ENCODE measurements around the gene LAMA4.
"Not testable (repeated sequence)": the region's sequence is repeated elsewhere in the genome, so short reads cannot be mapped to it uniquely, and the experiment has no call there.

The LAMA4 gene

GRCh38 chr6:112210852-112211251, 43.5 kb downstream of the LAMA4 start:
- no peak for DNase-seq (ENCODE audit: low read depth in 2 of 2)

- DNase-seq (ENCODE audit: low read depth in 2 of 2), result no peak
Observed at GRCh38 chr6:112209131-112209530, 45.2 kb downstream of the LAMA4 start.

- no peak for DNase-seq (ENCODE audit: low read depth in 2 of 2)
Observed at GRCh38 chr6:112207776-112208175, 46.6 kb downstream of the LAMA4 start.

GRCh38 chr6:112207131-112207530, 47.2 kb downstream of the LAMA4 start:
- no peak for DNase-seq (ENCODE audit: low read depth in 2 of 2)

GRCh38 chr6:112206110-112206458, 48.3 kb downstream of the LAMA4 start:
- no peak for DNase-seq (ENCODE audit: low read depth in 2 of 2)

GRCh38 chr6:112205427-112206109, 48.8 kb downstream of the LAMA4 start:
- no peak for DNase-seq (ENCODE audit: low read depth in 2 of 2)

GRCh38 chr6:112204350-112204706, 50.0 kb downstream of the LAMA4 start:
- no peak for DNase-seq (ENCODE audit: low read depth in 2 of 2)

GRCh38 chr6:112203577-112204349, 50.6 kb downstream of the LAMA4 start:
- DNase-seq (ENCODE audit: low read depth in 2 of 2), result no peak

GRCh38 chr6:112202639-112203341, 51.6 kb downstream of the LAMA4 start:
- DNase-seq (ENCODE audit: low read depth in 2 of 2), result no peak

GRCh38 chr6:112200185-112200914, 54.0 kb downstream of the LAMA4 start:
- not testable (repeated sequence) for DNase-seq (ENCODE audit: low read depth in 2 of 2)

- no peak for DNase-seq (ENCODE audit: low read depth in 2 of 2)
Observed at GRCh38 chr6:112199001-112199403, 55.4 kb downstream of the LAMA4 start.

- DNase-seq (ENCODE audit: low read depth in 2 of 2), result no peak
Observed at GRCh38 chr6:112198582-112198981, 55.8 kb downstream of the LAMA4 start.

GRCh38 chr6:112197636-112198035, 56.7 kb downstream of the LAMA4 start:
- no peak for DNase-seq (ENCODE audit: low read depth in 2 of 2)

GRCh38 chr6:112196306-112196705, 58.1 kb downstream of the LAMA4 start:
- no peak for DNase-seq (ENCODE audit: low read depth in 2 of 2)

GRCh38 chr6:112195166-112195565, 59.2 kb downstream of the LAMA4 start:
- DNase-seq (ENCODE audit: low read depth in 2 of 2), result no peak

- no peak for DNase-seq (ENCODE audit: low read depth in 2 of 2)
Observed at GRCh38 chr6:112194511-112194910, 59.9 kb downstream of the LAMA4 start.

GRCh38 chr6:112193535-112194051, 60.8 kb downstream of the LAMA4 start:
- no peak for DNase-seq (ENCODE audit: low read depth in 2 of 2)

- DNase-seq (ENCODE audit: low read depth in 2 of 2), result no peak
Observed at GRCh38 chr6:112193117-112193516, 61.2 kb downstream of the LAMA4 start.

GRCh38 chr6:112191509-112192020, 62.8 kb downstream of the LAMA4 start:
- DNase-seq (ENCODE audit: low read depth in 2 of 2), result no peak

GRCh38 chr6:112190164-112190563, 64.2 kb downstream of the LAMA4 start:
- DNase-seq (ENCODE audit: low read depth in 2 of 2), result no peak

GRCh38 chr6:112189494-112189893, 64.9 kb downstream of the LAMA4 start:
- DNase-seq (ENCODE audit: low read depth in 2 of 2), result no peak

- no peak for DNase-seq (ENCODE audit: low read depth in 2 of 2)
Observed at GRCh38 chr6:112188906-112189305, 65.5 kb downstream of the LAMA4 start.
